Measurements from ENCODE around the gene EDEM3. TPM values are rescaled to one million over a fixed set of nuclear protein-coding genes. Genes with fewer than 3 reads are reported as not detected.

The EDEM3 gene
- total RNA-seq, 1 experiment from 2014 or later, result 10.6 TPM

DNA sequence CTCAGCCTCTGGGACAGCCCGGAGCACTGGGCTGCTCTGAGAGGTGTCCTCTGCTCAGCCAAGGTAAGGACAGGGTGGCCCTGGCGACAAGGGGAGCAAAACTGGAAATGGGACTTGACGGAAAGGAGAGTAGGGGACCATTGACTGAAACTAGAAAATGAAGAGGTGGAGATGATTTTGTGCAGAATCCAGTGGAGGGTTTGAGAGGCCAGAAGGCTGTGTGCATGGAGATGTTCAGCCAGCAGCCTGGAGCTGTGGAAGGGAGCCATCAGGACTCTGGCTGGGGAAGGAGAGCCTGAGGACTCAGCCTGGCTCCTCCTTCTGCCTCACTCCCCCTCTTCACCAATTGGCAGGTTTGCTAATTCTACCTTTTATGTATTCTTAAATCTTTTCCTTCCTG is 114.2 kb downstream of the EDEM3 start:
- peaks cover 17% of the 10 kb centered on the region for H3K9me3 Mint-ChIP-seq
- H3K27ac Mint-ChIP-seq, result no peak overlapping the region
- no peak for DNase-seq (ENCODE audit: low spot score)
- no peaks in the 10 kb centered on the region for H3K4me1 Mint-ChIP-seq
- H3K27me3 Mint-ChIP-seq (ENCODE audit: low read depth), result no peaks in the 10 kb centered on the region; the same call in 1 of the 2 replicates
- no peak for ATAC-seq
- TF ChIP-seq JUN (CRISPR knock-in tag; IDR thresholded peaks at IDR 0.05), result no peak
- TF ChIP-seq ZNF121 (CRISPR knock-in tag; IDR thresholded peaks at IDR 0.05), result no peak
- TF ChIP-seq, protein P1, sequence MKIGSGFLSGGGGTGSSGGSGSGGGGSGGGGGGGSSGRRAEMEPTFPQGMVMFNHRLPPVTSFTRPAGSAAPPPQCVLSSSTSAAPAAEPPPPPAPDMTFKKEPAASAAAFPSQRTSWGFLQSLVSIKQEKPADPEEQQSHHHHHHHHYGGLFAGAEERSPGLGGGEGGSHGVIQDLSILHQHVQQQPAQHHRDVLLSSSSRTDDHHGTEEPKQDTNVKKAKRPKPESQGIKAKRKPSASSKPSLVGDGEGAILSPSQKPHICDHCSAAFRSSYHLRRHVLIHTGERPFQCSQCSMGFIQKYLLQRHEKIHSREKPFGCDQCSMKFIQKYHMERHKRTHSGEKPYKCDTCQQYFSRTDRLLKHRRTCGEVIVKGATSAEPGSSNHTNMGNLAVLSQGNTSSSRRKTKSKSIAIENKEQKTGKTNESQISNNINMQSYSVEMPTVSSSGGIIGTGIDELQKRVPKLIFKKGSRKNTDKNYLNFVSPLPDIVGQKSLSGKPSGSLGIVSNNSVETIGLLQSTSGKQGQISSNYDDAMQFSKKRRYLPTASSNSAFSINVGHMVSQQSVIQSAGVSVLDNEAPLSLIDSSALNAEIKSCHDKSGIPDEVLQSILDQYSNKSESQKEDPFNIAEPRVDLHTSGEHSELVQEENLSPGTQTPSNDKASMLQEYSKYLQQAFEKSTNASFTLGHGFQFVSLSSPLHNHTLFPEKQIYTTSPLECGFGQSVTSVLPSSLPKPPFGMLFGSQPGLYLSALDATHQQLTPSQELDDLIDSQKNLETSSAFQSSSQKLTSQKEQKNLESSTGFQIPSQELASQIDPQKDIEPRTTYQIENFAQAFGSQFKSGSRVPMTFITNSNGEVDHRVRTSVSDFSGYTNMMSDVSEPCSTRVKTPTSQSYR (CRISPR knock-in tag; IDR thresholded peaks at IDR 0.05), result no peak
- ChIA-PET POLR2A (no interaction called here), CTCF (no interaction called here)
- no peaks in the 10 kb centered on the region; the same call in 1 of the 2 replicates for H3K36me3 Mint-ChIP-seq
- H3K4me3 Mint-ChIP-seq, result no peak overlapping the region

Other genes with a start within 250 kb of the EDEM3 start
- 5.0 to 8.1 TPM (median 5.2 TPM) in 3 replicates for gene NIBAN1, start 219.7 kb upstream of the EDEM3 start, total RNA-seq (2021)